Keratinocyte (primary cell): ENCODE data around the gene TKFC.

Source experiments
- CTCF ChIP-seq, 3 experiments: IDR thresholded peaks in 1 of 3; conservative IDR thresholded peaks in 1 of 3; optimal IDR thresholded peaks in 1 of 3; 2 replicates in 2 of 3; 3 replicates in 1 of 3; pipeline versions ENCODE3 to v1.5.1; 2011; ENCODE audit warnings: low read length in 3 of 3, mild to moderate bottlenecking in 3 of 3, moderate library complexity in 2 of 3, control low read depth in 1 of 3, inconsistent platforms in 1 of 3; ENCODE audit not compliant: insufficient read depth in 2 of 3; ENCODE audit errors: extremely low read depth in 1 of 3
- EZH2 ChIP-seq: IDR thresholded peaks from one replicate; pipeline ENCODE4 v1.6.1; 2012; ENCODE audit warnings: inconsistent platforms, mild to moderate bottlenecking, low read length, moderate library complexity

DNA sequence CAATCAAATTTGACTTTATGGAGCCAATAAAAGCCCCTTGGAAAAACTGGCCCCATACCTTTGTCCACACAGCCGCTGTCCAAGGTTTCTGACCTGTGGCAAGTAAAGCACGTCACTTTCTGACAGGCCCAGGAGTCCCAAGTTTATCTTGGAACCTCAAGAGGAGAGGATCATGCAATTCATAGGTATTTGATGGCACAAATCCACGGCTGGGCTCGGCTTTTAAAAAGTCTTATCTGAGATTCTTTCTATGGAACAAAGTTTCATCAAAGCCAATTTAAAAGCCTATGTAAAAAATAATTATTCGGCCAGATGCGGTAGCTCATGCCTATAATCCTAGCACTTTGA is 42.7 kb downstream of the TKFC start:
- TF ChIP-seq CTCF (optimal IDR thresholded peaks at IDR 0.05 in 1 of 3, IDR thresholded peaks at IDR 0.05 in 1 of 3, conservative IDR thresholded peaks at IDR 0.05 in 1 of 3; ENCODE audit: extremely low read depth in 1 of 3, insufficient read depth in 2 of 3, low read length in 3 of 3) (no peak), EZH2 (no peak)
